T-cell (primary cell): ENCODE measurements around the gene QRFP. TPM values are rescaled to one million over a fixed set of nuclear protein-coding genes. Genes with fewer than 3 reads are reported as not detected.

Experiments
- ATAC-seq, 4 experiments: fragments of 200-7000 bp in 3 of 4; fragments of 150-1000 bp in 1 of 4; cut with Tn5 transposase; replicated peaks in 1 of 4; 1 replicate in 3 of 4; 2 replicates in 1 of 4; pipeline ENCODE4 v1.10.0; 2021; ENCODE audit warnings: moderate library complexity in 3 of 4, mild to moderate bottlenecking in 2 of 4, moderate number of reproducible peaks in 1 of 4
- CTCF ChIA-PET, 2 donors: fragments of 300-600 bp; sonication (Branson Sonifier 250); formaldehyde crosslinking; loops; one replicate each; lab custom pipeline; 2022; ENCODE audit warnings: antibody characterized with exemption in 2 of 2; lab: Charles Lee
- POLR2A ChIA-PET, 2 donors: fragments of 300-600 bp; sonication (Branson Sonifier 250); formaldehyde crosslinking; loops; one replicate each; lab custom pipeline; 2022; ENCODE audit warnings: antibody characterized with exemption in 2 of 2; lab: Charles Lee
- DNase-seq, 35 experiments: peaks; one replicate each; pipeline versions ENCODE4 v3.0.0 to v3.0.0-alpha.2; 2013 to 2023
- H3K27ac ChIP-seq: one replicate; pipeline ENCODE4 v1.5.1; 2013; ENCODE audit warnings: low read length
- H3K27me3 ChIP-seq, 2 experiments: replicated peaks in 1 of 2; 1 replicate in 1 of 2; 2 replicates in 1 of 2; pipeline versions ENCODE4 v1.6.1 to v1.7.0; 2013; ENCODE audit warnings: low read length in 1 of 2, mixed read lengths in 1 of 2; ENCODE audit not compliant: control insufficient read depth in 2 of 2, insufficient read depth in 2 of 2; ENCODE audit errors: extremely low read depth in 1 of 2
- H3K36me3 ChIP-seq, 2 donors: 1 replicate in 1 of 2; 2 replicates in 1 of 2; pipeline versions ENCODE4 v1.6.1 to v1.7.0; 2013; ENCODE audit warnings: low read length in 1 of 2; ENCODE audit not compliant: control insufficient read depth in 2 of 2, insufficient read depth in 1 of 2; ENCODE audit errors: extremely low read depth in 1 of 2
- H3K4me1 ChIP-seq, 2 experiments: 1 replicate in 1 of 2; 2 replicates in 1 of 2; pipeline versions ENCODE4 v1.6.1 to v1.7.0; 2013; ENCODE audit warnings: low read length in 2 of 2, mixed read lengths in 1 of 2; ENCODE audit not compliant: insufficient read depth in 2 of 2, control insufficient read depth in 1 of 2; ENCODE audit errors: extremely low read depth in 1 of 2
- H3K4me3 ChIP-seq, 2 donors: 1 replicate in 1 of 2; 2 replicates in 1 of 2; pipeline versions ENCODE4 v1.5.1 to v1.7.0; 2013; ENCODE audit warnings: mild to moderate bottlenecking in 2 of 2, low read length in 1 of 2, moderate library complexity in 1 of 2; ENCODE audit not compliant: control insufficient read depth in 1 of 2; ENCODE audit errors: extremely low read depth in 1 of 2
- H3K9me3 ChIP-seq: 2 replicates; pipeline ENCODE4 v1.7.0; 2013
- H3K27ac Mint-ChIP-seq, 2 donors: one replicate each; pipeline ENCODE4 v1.8.0; 2020 to 2021; ENCODE audit warnings: mild to moderate bottlenecking in 2 of 2, mixed read lengths in 2 of 2
- H3K27me3 Mint-ChIP-seq, 2 donors: one replicate each; pipeline ENCODE4 v1.8.0; 2021 to 2022; ENCODE audit warnings: mixed read lengths in 2 of 2
- H3K36me3 Mint-ChIP-seq: one replicate; pipeline ENCODE4 v1.8.0; 2021; ENCODE audit warnings: mixed read lengths
- H3K4me1 Mint-ChIP-seq, 3 donors: one replicate each; pipeline ENCODE4 v1.8.0; 2020 to 2022; ENCODE audit warnings: mixed read lengths in 3 of 3, mild to moderate bottlenecking in 1 of 3
- H3K4me3 Mint-ChIP-seq, 3 donors: one replicate each; pipeline ENCODE4 v1.8.0; 2020 to 2022; ENCODE audit warnings: mild to moderate bottlenecking in 3 of 3, mixed read lengths in 3 of 3, moderate library complexity in 3 of 3
- H3K9me3 Mint-ChIP-seq, 3 donors: one replicate each; pipeline ENCODE4 v1.8.0; 2020 to 2022; ENCODE audit warnings: mixed read lengths in 3 of 3
- WGBS: methylation state at CpG from one replicate; pipeline ENCODE4 v1.1.5; 2013; ENCODE audit warnings: missing lambda C conversion rate; ENCODE audit not compliant: insufficient coverage; 5-methylcytosine and 5-hydroxymethylcytosine counted together
- total RNA-seq, 35 experiments: library from RNA in 6 of 35; stranded (reverse) in 6 of 35; fragments of 120-200 nt in 1 of 35; gene quantifications; one replicate each; pipeline versions ENCODE4 v1.2.1 to v1.2.4 and lab custom pipeline; 2013 to 2026

QRFP gene
- total RNA-seq, 5 donors from 2014 or later (not counting 1 experiment from before 2014, with no cell fraction given): not detected

DNA sequence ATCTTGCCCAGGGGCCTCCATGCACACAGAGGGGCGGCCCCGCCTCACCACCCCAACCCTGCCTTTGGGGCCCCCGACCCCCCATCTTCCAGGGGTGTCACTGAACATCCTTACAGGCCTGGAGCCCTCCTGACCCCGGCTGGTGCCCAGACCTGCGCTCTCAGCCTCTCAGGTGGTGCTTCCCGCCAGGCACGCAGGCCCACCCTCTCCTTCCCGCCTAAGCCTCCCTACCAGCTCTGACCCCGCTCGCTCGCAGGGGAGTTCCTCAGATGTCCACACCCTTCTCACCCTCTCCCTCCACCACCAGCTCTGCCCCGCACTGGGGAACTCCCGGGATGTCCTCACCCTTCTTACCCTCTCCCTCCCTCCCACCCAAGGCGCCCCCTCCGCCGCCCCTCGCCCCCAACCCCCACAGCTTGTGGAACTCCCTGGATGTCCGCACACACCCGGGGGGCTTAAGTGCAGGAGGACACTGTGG lies 12.3 kb upstream of the QRFP start:
- no peaks in the 10 kb centered on the region for H3K36me3 Mint-ChIP-seq
- ATAC-seq (no peak), DNase-seq (no peak)
- H3K36me3 ChIP-seq: no peaks in the 10 kb centered on the region
- H3K9me3 ChIP-seq: no peaks in the 10 kb centered on the region
- no peaks in the 10 kb centered on the region for H3K9me3 Mint-ChIP-seq
- ChIA-PET CTCF (no interaction called here), POLR2A (no interaction called here)
- H3K4me3 ChIP-seq: no peak overlapping the region
- WGBS: 78% methylated on average over 9 of the region's 19 CpGs
- H3K27ac ChIP-seq: no peak overlapping the region
- H3K27ac Mint-ChIP-seq: no peak overlapping the region
- peaks cover 0 to 9% of the 10 kb centered on the region in 2 donors for H3K27me3 Mint-ChIP-seq
- H3K4me1 ChIP-seq: no peaks in the 10 kb centered on the region
- H3K4me1 Mint-ChIP-seq: no peaks in the 10 kb centered on the region
- H3K4me3 Mint-ChIP-seq: no peak overlapping the region
- H3K27me3 ChIP-seq: peaks cover 0 to 23% of the 10 kb centered on the region in 2 experiments

DNA sequence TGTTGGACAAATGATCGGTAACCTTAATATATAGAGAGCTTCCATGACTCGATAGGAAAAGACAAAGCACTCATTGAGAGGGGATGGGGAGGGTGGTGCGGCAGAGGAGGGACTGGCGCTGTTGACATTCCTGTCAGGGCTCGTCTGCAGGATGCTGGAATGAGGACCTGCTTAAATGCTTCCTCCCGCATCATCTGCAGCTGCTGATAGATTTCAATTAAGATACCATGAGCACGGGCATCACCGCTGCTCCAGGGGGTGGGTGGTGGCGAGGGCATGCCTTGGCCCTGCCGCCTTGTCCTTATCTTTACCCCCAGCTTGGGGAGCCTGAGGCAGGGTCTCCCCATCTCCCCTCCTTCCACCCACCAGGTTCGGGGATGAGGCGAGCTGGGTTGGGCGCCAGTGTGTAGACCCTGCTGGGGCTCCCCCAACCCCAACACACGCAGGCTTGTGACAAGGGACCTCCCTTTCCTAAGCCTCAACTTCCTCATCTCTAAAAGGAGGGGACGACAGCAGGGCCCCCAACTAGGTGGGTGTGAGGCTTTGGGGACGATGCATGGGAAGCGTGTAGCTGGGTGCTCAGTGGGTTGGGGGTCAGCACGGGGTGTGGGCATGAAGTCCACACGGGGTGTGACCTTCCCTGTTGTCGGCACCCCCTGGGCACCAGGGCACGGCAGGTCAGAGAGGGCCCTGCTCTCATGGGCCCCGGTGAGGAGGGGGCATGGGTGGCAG lies 11.7 kb upstream of the QRFP start:
- H3K9me3 Mint-ChIP-seq: no peaks in the 10 kb centered on the region
- H3K9me3 ChIP-seq: no peaks in the 10 kb centered on the region
- H3K27ac ChIP-seq: no peak overlapping the region
- H3K36me3 ChIP-seq: no peaks in the 10 kb centered on the region
- DNase-seq (no peak), ATAC-seq (no peak)
- H3K27me3 ChIP-seq: peaks cover 0 to 28% of the 10 kb centered on the region in 2 experiments
- no peaks in the 10 kb centered on the region for H3K36me3 Mint-ChIP-seq
- no peak overlapping the region for H3K4me3 ChIP-seq
- 68% methylated on average over 14 of the region's 22 CpGs for whole genome bisulfite sequencing
- H3K4me1 Mint-ChIP-seq: no peaks in the 10 kb centered on the region
- no peaks in the 10 kb centered on the region for H3K4me1 ChIP-seq
- H3K27ac Mint-ChIP-seq: no peak overlapping the region
- ChIA-PET POLR2A (no interaction called here), CTCF (no interaction called here)
- no peak overlapping the region for H3K4me3 Mint-ChIP-seq
- H3K27me3 Mint-ChIP-seq: peaks cover 0 to 11% of the 10 kb centered on the region in 2 donors

DNA sequence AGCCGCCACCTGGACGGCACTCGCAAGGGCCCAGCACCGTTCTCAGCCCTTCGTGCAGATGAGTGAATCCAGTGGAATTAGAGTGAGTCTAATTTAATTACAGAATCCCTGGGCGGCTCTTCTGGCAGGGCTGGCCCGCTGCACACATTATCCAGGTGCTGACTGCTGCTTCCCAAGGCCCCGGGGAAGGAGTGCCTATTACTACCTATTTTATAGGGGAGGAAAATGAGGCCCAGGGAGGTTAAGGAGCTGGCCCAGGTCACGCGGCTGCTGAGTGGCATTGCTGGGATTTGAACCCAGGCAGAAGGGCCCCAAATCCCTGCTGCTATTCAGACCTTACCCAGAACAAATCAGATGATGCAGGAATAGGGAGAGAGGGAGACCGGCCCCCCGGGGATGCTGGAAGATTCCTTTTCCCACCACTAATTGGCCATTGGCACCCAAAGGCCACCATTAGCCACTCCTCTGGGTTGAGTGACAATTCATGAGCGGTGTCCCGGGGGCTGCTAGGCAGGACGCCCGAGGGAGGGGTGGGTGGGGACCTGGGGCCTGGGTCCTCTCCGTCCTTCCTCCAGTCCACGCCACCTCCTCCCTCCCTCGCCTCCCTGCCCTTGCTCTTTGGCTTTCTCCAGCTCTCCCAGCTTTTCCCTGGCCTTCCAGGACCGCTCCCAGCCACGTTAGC lies 10.3 kb upstream of the QRFP start:
- Histone ChIP-seq H3K4me1 (no peaks in the 10 kb centered on the region), H3K36me3 (no peaks in the 10 kb centered on the region), H3K4me3 (no peak overlapping the region), H3K27me3 (peaks cover 0 to 37% of the 10 kb centered on the region in 2 experiments), H3K27ac (no peak overlapping the region), H3K9me3 (no peaks in the 10 kb centered on the region)
- H3K27ac Mint-ChIP-seq: no peak overlapping the region
- no peaks in the 10 kb centered on the region for H3K9me3 Mint-ChIP-seq
- no peaks in the 10 kb centered on the region for H3K36me3 Mint-ChIP-seq
- peaks cover 0 to 11% of the 10 kb centered on the region in 2 donors for H3K27me3 Mint-ChIP-seq
- 76% methylated on average over 12 of the region's 21 CpGs for WGBS
- no peak overlapping the region for H3K4me3 Mint-ChIP-seq
- no peak for ATAC-seq
- ChIA-PET POLR2A (no interaction called here), CTCF (no interaction called here)
- H3K4me1 Mint-ChIP-seq: no peaks in the 10 kb centered on the region
- no peak for DNase-seq

DNA sequence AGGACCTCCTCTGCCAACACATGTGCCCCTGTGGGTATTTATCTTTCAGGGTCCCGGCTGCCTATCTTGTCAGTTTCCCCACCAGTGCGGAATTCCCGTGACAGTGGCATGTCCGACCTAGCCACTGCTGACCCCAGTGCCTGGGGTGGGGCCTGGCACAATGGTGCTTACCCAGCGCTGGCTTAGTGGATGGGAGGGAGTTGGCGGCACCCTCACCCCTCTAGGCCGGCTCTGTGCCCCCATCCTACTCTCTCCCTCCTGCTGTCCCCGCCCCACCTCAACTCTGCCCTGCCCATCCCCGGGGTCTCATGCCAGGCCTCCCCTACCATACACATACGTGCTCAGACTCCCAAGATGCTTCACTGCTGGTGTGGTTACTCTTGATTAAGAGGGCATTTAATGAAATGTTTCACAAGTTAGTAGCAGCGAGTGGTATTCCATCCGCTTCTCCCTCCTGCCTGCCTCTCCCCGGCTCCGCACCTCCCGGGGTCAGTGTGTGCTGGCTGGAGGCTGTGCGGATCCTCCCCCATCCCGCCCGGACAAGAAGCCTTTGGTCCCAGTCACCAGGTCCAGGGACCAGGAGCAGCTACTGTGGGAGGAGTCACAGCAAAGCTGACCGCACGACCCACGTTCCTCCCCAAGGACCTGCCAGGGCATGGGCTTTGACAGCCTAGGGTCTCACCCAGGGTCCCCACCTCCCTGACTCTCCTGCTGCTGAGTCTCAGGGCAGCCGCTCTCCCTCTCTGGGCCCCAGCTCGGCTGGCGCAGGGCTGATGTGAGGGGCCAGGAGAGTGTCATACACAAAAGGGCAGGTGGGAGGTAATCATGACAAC lies 9.5 kb upstream of the QRFP start:
- Histone ChIP-seq H3K36me3 (no peaks in the 10 kb centered on the region), H3K27me3 (peaks cover 0 to 37% of the 10 kb centered on the region in 2 experiments), H3K27ac (no peak overlapping the region), H3K4me1 (no peaks in the 10 kb centered on the region), H3K4me3 (no peak overlapping the region), H3K9me3 (no peaks in the 10 kb centered on the region)
- Mint-ChIP-seq H3K4me3 (no peak overlapping the region), H3K36me3 (no peaks in the 10 kb centered on the region), H3K27me3 (peaks cover 0 to 11% of the 10 kb centered on the region in 2 donors), H3K4me1 (no peaks in the 10 kb centered on the region), H3K27ac (no peak overlapping the region), H3K9me3 (no peaks in the 10 kb centered on the region)
- whole genome bisulfite sequencing: 86% methylated on average over 10 of the region's 24 CpGs
- CTCF ChIA-PET: no interaction called here
- no peak for ATAC-seq
- POLR2A ChIA-PET: no interaction called here
- no peak for DNase-seq

DNA sequence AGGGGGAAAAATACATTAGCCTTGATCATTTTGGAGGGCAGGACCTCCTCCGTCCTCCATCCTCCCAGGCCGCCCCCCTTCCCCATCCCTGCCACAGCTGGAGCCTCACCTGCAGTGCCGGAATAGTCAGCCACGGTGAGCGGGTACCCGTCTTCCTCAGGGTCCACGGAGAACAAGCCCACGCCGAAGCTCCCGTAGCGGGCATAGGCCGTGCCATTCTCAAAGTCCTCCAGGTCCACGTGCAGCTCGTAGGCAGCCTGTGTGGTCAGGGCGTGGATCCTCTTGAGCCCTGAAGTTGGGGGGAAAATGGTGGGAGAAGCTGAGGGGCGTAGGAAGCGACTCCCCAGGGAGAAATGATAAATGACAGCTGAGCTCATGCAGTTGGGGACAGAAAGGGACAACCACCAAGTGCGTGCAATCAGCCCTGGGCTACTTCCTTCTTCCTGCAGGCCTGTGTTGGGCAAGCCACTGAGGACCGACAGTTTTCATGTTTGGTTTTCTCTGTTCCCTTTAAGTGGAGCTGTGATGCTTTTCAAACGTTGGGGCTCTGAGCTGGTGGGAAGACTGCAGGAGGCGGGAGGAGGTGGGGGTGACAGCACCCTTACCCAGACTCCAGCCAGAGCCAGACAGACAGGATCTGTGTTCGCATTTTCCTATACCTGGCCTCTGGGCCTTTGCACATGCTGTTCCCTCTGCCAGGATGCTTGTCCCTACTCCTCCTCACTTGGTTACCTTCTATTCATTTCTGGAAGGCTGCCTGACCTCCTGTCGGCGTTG lies 8.7 kb upstream of the QRFP start:
- H3K4me3 Mint-ChIP-seq: no peak overlapping the region
- no peak overlapping the region for H3K4me3 ChIP-seq
- DNase-seq (no peak), ATAC-seq (no peak)
- H3K27ac ChIP-seq: no peak overlapping the region
- WGBS: 84% methylated on average over 15 of the region's 24 CpGs
- H3K4me1 Mint-ChIP-seq: no peaks in the 10 kb centered on the region
- ChIA-PET CTCF (no interaction called here), POLR2A (no interaction called here)
- H3K36me3 ChIP-seq: no peaks in the 10 kb centered on the region
- H3K27me3 Mint-ChIP-seq: peaks cover 0 to 10% of the 10 kb centered on the region in 2 donors
- H3K27me3 ChIP-seq: peaks cover 0 to 44% of the 10 kb centered on the region in 2 experiments
- no peaks in the 10 kb centered on the region for H3K9me3 Mint-ChIP-seq
- H3K27ac Mint-ChIP-seq: no peak overlapping the region
- no peaks in the 10 kb centered on the region for H3K36me3 Mint-ChIP-seq
- H3K9me3 ChIP-seq: no peaks in the 10 kb centered on the region
- no peaks in the 10 kb centered on the region for H3K4me1 ChIP-seq
